Breast epithelium (tissue), 3 donors: ENCODE data around the gene CBFA2T2.

ENCODE experiments used
- POLR2A ChIP-seq: fragments of 450-650 bp; IDR thresholded peaks from one replicate; pipeline ENCODE4 v1.6.1; 2016; ENCODE audit warnings: antibody characterized with exemption, mild to moderate bottlenecking, moderate library complexity
- TF ChIP-seq, protein P1 (sequence below), 3 donors: fragments of 450-650 bp; IDR thresholded peaks; one replicate each; pipeline ENCODE4 v1.5.1; 2016 to 2017; ENCODE audit warnings: antibody characterized with exemption in 3 of 3, mild to moderate bottlenecking in 3 of 3, moderate library complexity in 3 of 3

DNA sequence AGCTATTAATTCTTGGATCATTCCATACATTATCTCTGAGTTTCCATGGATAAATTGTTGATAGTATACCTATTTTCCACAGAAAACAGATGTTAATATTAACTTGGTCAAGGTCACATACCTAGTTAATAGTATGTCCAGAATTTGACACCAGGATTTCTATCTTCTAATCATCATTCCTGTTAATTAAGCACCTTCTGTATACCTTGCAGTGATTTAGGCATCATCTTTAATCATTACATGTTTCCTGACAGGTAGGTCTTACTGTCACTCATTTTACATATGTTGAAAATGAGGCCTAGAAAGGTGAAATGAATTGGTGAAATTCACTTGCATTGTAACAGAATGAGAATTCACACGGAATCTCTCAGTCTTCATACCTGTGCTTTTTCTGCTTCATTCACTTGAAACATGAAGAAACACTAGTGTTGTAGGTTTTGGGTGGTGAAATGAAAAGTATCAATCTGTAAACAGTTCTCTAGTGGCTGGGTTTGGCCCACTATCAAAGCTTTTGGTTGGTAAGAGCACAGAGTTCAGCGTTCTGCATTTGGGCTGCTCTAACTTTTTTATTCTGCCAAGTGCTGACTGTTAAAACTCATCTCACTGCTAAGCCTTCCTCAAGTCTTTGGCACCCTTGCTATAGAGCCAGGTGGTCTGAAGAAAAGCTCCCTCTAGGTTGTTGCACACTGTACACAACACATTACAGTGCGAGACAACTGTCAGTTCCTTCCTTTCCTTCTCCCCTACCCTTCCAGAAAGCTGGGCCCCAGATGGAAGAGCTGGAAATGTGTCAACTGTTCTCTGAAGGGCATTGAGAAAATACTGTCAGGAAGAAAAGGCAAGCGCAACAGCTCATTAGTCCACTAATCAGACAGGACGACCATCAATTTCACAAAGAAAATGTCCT is 114.4 kb downstream of the CBFA2T2 start:
- TF ChIP-seq, protein P1, sequence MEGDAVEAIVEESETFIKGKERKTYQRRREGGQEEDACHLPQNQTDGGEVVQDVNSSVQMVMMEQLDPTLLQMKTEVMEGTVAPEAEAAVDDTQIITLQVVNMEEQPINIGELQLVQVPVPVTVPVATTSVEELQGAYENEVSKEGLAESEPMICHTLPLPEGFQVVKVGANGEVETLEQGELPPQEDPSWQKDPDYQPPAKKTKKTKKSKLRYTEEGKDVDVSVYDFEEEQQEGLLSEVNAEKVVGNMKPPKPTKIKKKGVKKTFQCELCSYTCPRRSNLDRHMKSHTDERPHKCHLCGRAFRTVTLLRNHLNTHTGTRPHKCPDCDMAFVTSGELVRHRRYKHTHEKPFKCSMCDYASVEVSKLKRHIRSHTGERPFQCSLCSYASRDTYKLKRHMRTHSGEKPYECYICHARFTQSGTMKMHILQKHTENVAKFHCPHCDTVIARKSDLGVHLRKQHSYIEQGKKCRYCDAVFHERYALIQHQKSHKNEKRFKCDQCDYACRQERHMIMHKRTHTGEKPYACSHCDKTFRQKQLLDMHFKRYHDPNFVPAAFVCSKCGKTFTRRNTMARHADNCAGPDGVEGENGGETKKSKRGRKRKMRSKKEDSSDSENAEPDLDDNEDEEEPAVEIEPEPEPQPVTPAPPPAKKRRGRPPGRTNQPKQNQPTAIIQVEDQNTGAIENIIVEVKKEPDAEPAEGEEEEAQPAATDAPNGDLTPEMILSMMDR (IDR thresholded peaks at IDR 0.05), result no peak
- TF ChIP-seq POLR2A, result no peak
